ENCODE data around the gene SPTLC1. TPM values are rescaled to one million over a fixed set of nuclear protein-coding genes. Genes with fewer than 3 reads are reported as not detected.
A peak's percentile ranks its signal among the peaks of the same experiment; 100 is the strongest.

The SPTLC1 gene
- total and polyA plus RNA-seq, 2 of the 13 experiments (the other 11 are each of a cell fraction or from before 2014, with no cell fraction given) = 56.2 to 72.5 TPM

DNA sequence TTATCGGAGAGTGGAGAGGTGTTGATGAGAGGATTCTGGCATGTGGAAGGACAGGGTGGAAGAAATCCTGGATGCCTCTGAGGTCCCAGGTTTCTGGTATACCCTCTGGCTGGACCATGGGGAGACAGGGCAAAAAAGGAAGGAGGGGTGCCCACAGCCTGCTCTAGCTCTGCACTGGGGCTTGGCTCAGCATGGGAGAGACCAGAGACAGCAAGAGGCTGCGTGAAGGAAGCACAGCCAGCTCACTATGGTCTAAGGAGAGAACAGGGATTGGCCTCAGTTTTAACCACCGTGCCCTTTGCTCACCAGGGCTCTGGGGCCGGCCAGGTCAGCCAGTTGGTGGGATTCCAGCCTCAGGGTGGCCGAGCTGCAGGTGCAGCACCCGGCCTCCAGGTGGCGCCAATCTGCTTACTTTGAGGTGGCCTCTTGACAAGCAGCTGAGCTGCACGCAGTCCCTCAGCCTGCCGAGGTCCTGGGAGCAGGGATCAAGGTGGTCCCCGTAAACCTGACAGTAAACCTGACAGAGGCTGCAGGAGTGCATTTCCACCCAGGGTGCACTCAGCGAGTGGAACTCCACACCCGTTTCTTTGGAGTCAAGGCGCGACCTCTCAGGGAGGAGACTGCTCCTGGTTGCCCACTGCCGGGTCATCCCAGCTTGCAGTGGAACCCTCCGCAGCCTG is 25.0 kb upstream of the SPTLC1 start (continued):
- TF ChIP-seq ZNF382 (CRISPR knock-in tag; IDR thresholded peaks at IDR 0.05; ENCODE audit: borderline replicate concordance) = no peak
- TF ChIP-seq AKAP8 (CRISPR knock-in tag; IDR thresholded peaks at IDR 0.05) = 0 out of 2 replicates have a peak, but pooled peaks have one; percentile 59
- TF ChIP-seq, protein P1, sequence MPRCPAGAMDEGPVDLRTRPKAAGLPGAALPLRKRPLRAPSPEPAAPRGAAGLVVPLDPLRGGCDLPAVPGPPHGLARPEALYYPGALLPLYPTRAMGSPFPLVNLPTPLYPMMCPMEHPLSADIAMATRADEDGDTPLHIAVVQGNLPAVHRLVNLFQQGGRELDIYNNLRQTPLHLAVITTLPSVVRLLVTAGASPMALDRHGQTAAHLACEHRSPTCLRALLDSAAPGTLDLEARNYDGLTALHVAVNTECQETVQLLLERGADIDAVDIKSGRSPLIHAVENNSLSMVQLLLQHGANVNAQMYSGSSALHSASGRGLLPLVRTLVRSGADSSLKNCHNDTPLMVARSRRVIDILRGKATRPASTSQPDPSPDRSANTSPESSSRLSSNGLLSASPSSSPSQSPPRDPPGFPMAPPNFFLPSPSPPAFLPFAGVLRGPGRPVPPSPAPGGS (CRISPR knock-in tag; IDR thresholded peaks at IDR 0.05) = peak; percentile 65; the same call in 1 of the 2 replicates
- TF ChIP-seq KDM2A (CRISPR knock-in tag; IDR thresholded peaks at IDR 0.05; ENCODE audit: borderline replicate concordance, low read depth) = peak; percentile 50; the same call in 1 of the 2 replicates
- TF ChIP-seq NFE2L1 (CRISPR knock-in tag; IDR thresholded peaks at IDR 0.05; ENCODE audit: borderline replicate concordance) = no peak
- no peak for TF ChIP-seq PLRG1 (conservative IDR thresholded peaks at IDR 0.05)
- no peak for TF ChIP-seq CREM (IDR thresholded peaks at IDR 0.05)
- TF ChIP-seq CREM (CRISPR knock-in tag; IDR thresholded peaks at IDR 0.05) = no peak
- TF ChIP-seq THAP11 (CRISPR knock-in tag; IDR thresholded peaks at IDR 0.05) = peak; percentile 55
- peak; percentile 72; the same call in 1 of the 2 replicates for TF ChIP-seq ZIK1 (CRISPR knock-in tag; IDR thresholded peaks at IDR 0.05; ENCODE audit: borderline replicate concordance, low read depth)
- TF ChIP-seq, protein P2, sequence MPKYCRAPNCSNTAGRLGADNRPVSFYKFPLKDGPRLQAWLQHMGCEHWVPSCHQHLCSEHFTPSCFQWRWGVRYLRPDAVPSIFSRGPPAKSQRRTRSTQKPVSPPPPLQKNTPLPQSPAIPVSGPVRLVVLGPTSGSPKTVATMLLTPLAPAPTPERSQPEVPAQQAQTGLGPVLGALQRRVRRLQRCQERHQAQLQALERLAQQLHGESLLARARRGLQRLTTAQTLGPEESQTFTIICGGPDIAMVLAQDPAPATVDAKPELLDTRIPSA (CRISPR knock-in tag; IDR thresholded peaks at IDR 0.05; ENCODE audit: borderline replicate concordance) = no peak
- TF ChIP-seq, protein P3, sequence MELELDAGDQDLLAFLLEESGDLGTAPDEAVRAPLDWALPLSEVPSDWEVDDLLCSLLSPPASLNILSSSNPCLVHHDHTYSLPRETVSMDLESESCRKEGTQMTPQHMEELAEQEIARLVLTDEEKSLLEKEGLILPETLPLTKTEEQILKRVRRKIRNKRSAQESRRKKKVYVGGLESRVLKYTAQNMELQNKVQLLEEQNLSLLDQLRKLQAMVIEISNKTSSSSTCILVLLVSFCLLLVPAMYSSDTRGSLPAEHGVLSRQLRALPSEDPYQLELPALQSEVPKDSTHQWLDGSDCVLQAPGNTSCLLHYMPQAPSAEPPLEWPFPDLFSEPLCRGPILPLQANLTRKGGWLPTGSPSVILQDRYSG (CRISPR knock-in tag; IDR thresholded peaks at IDR 0.05) = peak; percentile 80; the same call in 1 of the 2 replicates
- TF ChIP-seq, protein P4, sequence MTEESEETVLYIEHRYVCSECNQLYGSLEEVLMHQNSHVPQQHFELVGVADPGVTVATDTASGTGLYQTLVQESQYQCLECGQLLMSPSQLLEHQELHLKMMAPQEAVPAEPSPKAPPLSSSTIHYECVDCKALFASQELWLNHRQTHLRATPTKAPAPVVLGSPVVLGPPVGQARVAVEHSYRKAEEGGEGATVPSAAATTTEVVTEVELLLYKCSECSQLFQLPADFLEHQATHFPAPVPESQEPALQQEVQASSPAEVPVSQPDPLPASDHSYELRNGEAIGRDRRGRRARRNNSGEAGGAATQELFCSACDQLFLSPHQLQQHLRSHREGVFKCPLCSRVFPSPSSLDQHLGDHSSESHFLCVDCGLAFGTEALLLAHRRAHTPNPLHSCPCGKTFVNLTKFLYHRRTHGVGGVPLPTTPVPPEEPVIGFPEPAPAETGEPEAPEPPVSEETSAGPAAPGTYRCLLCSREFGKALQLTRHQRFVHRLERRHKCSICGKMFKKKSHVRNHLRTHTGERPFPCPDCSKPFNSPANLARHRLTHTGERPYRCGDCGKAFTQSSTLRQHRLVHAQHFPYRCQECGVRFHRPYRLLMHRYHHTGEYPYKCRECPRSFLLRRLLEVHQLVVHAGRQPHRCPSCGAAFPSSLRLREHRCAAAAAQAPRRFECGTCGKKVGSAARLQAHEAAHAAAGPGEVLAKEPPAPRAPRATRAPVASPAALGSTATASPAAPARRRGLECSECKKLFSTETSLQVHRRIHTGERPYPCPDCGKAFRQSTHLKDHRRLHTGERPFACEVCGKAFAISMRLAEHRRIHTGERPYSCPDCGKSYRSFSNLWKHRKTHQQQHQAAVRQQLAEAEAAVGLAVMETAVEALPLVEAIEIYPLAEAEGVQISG (CRISPR knock-in tag; IDR thresholded peaks at IDR 0.05) = peak; percentile 71
- peak; percentile 72; the same call in 1 of the 2 replicates for TF ChIP-seq ZNF263 (CRISPR knock-in tag; IDR thresholded peaks at IDR 0.05)
- TF ChIP-seq XBP1 (CRISPR knock-in tag; IDR thresholded peaks at IDR 0.05) = no peak
- TF ChIP-seq NAIF1 (CRISPR knock-in tag; IDR thresholded peaks at IDR 0.05; ENCODE audit: borderline replicate concordance) = no peak
- TF ChIP-seq ZNF24 (IDR thresholded peaks at IDR 0.05) = no peak
- TF ChIP-seq, protein P5, sequence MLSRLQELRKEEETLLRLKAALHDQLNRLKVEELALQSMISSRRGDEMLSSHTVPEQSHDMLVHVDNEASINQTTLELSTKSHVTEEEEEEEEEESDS (CRISPR knock-in tag; IDR thresholded peaks at IDR 0.05; ENCODE audit: borderline replicate concordance) = 0 out of 2 replicates have a peak, but pooled peaks have one; percentile 56
- no peak for TF ChIP-seq ZFP36 (IDR thresholded peaks at IDR 0.05; ENCODE audit: borderline replicate concordance, low read depth, low read length, partially characterized antibody)
